ENCODE data around the gene CADM2.

- TF ChIP-seq, protein P1, sequence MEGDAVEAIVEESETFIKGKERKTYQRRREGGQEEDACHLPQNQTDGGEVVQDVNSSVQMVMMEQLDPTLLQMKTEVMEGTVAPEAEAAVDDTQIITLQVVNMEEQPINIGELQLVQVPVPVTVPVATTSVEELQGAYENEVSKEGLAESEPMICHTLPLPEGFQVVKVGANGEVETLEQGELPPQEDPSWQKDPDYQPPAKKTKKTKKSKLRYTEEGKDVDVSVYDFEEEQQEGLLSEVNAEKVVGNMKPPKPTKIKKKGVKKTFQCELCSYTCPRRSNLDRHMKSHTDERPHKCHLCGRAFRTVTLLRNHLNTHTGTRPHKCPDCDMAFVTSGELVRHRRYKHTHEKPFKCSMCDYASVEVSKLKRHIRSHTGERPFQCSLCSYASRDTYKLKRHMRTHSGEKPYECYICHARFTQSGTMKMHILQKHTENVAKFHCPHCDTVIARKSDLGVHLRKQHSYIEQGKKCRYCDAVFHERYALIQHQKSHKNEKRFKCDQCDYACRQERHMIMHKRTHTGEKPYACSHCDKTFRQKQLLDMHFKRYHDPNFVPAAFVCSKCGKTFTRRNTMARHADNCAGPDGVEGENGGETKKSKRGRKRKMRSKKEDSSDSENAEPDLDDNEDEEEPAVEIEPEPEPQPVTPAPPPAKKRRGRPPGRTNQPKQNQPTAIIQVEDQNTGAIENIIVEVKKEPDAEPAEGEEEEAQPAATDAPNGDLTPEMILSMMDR (IDR thresholded peaks at IDR 0.05): no peak
- TF ChIP-seq ZFX (IDR thresholded peaks at IDR 0.05; ENCODE audit: borderline replicate concordance): no peak
Observed at GRCh38 chr3:85570819-85571218, 612.0 kb downstream of the CADM2 start.
